Mesenchymal stem cell (in vitro differentiated cells and primary cell): Measurements from ENCODE around the gene PCDHGA12.

ENCODE experiments used
- DNase-seq: peaks from one replicate; pipeline ENCODE4 v3.0.0-alpha.2; 2013
- H2AFZ ChIP-seq: one replicate; pipeline ENCODE4 v1.6.1; 2013; ENCODE audit warnings: low read depth, mild to moderate bottlenecking, control low read depth, inconsistent platforms, low read length, moderate library complexity
- H2AK5ac ChIP-seq: 2 replicates; pipeline ENCODE4 v1.6.1; 2013; ENCODE audit warnings: low read length, moderate library complexity, mild to moderate bottlenecking, inconsistent platforms; ENCODE audit not compliant: severe bottlenecking
- H2BK120ac ChIP-seq: one replicate; pipeline ENCODE4 v1.6.1; 2013; ENCODE audit warnings: low read depth, mild to moderate bottlenecking, inconsistent platforms, low read length, moderate library complexity
- H2BK12ac ChIP-seq, 2 experiments: one replicate each; pipeline ENCODE4 v1.6.1; 2013; ENCODE audit warnings: inconsistent platforms in 2 of 2, low read length in 2 of 2, mild to moderate bottlenecking in 2 of 2, moderate library complexity in 2 of 2, control low read depth in 1 of 2
- H2BK15ac ChIP-seq: one replicate; pipeline ENCODE4 v1.6.1; 2013; ENCODE audit warnings: mild to moderate bottlenecking, low read depth, inconsistent platforms; ENCODE audit not compliant: poor library complexity, severe bottlenecking
- H2BK5ac ChIP-seq: 2 replicates; pipeline ENCODE4 v1.6.1; 2013; ENCODE audit warnings: low read depth, mild to moderate bottlenecking, low read length, control low read depth, inconsistent platforms; ENCODE audit not compliant: poor library complexity, severe bottlenecking
- H3K14ac ChIP-seq, 2 experiments: one replicate each; pipeline ENCODE4 v1.6.1; 2013; ENCODE audit warnings: inconsistent platforms in 2 of 2, low read length in 2 of 2, control low read depth in 1 of 2, mild to moderate bottlenecking in 1 of 2, moderate library complexity in 1 of 2
- H3K18ac ChIP-seq, 2 experiments: one replicate each; pipeline ENCODE4 v1.6.1; 2013; ENCODE audit warnings: inconsistent platforms in 2 of 2, low read length in 2 of 2, control low read depth in 1 of 2, low read depth in 1 of 2, mild to moderate bottlenecking in 1 of 2
- H3K23ac ChIP-seq, 2 experiments: one replicate each; pipeline ENCODE4 v1.6.1; 2013; ENCODE audit warnings: inconsistent platforms in 2 of 2, low read length in 2 of 2, mild to moderate bottlenecking in 2 of 2, moderate library complexity in 2 of 2, control low read depth in 1 of 2
- H3K27ac ChIP-seq: 2 replicates; pipeline ENCODE4 v1.5.1; 2013; ENCODE audit warnings: mild to moderate bottlenecking, moderate library complexity, low read length, control low read depth, inconsistent platforms; ENCODE audit not compliant: poor library complexity, severe bottlenecking
- H3K27me3 ChIP-seq, 2 experiments: 2 replicates each; pipeline versions ENCODE4 v1.6.1 to v1.7.0; 2013; ENCODE audit warnings: low read length in 2 of 2, mild to moderate bottlenecking in 2 of 2, moderate library complexity in 2 of 2, control low read depth in 1 of 2, inconsistent platforms in 1 of 2; ENCODE audit not compliant: control insufficient read depth in 1 of 2, insufficient read depth in 1 of 2
- H3K36me3 ChIP-seq, 2 experiments: 2 replicates each; pipeline versions ENCODE4 v1.6.1 to v1.7.0; 2013; ENCODE audit warnings: low read length in 2 of 2, control low read depth in 1 of 2, inconsistent platforms in 1 of 2, low read depth in 1 of 2, mild to moderate bottlenecking in 1 of 2; ENCODE audit not compliant: insufficient read depth in 2 of 2, control insufficient read depth in 1 of 2
- H3K4ac ChIP-seq, 2 experiments: one replicate each; pipeline ENCODE4 v1.6.1; 2013; ENCODE audit warnings: inconsistent platforms in 2 of 2, low read length in 2 of 2, mild to moderate bottlenecking in 2 of 2, moderate library complexity in 2 of 2, control low read depth in 1 of 2, low read depth in 1 of 2
- H3K4me1 ChIP-seq: 2 replicates; pipeline ENCODE4 v1.6.1; 2013; ENCODE audit warnings: low read depth, low read length, control low read depth; ENCODE audit not compliant: control insufficient read depth, insufficient read depth
- H3K4me2 ChIP-seq: 2 replicates; pipeline ENCODE4 v1.6.1; 2013; ENCODE audit warnings: low read length, mild to moderate bottlenecking, inconsistent platforms; ENCODE audit not compliant: poor library complexity, severe bottlenecking
- H3K4me3 ChIP-seq, 2 experiments: 2 replicates each; pipeline versions ENCODE4 v1.5.1 to v1.7.0; 2013; ENCODE audit warnings: low read length in 2 of 2, mild to moderate bottlenecking in 2 of 2, control low read depth in 1 of 2, low read depth in 1 of 2; ENCODE audit not compliant: insufficient read depth in 1 of 2
- H3K79me1 ChIP-seq: replicated peaks from 2 replicates; pipeline ENCODE4 v1.6.1; 2013; ENCODE audit warnings: mild to moderate bottlenecking, control low read depth, low read length, inconsistent platforms; ENCODE audit not compliant: poor library complexity, severe bottlenecking
- H3K9ac ChIP-seq: 2 replicates; pipeline ENCODE4 v1.7.0; 2013; ENCODE audit warnings: mild to moderate bottlenecking, low read length, moderate library complexity
- H3K9me3 ChIP-seq: 2 replicates; pipeline ENCODE4 v1.7.0; 2013; ENCODE audit warnings: mild to moderate bottlenecking, low read length; ENCODE audit not compliant: control insufficient read depth
- H4K8ac ChIP-seq: one replicate; pipeline ENCODE4 v1.6.1; 2013; ENCODE audit warnings: inconsistent platforms, mild to moderate bottlenecking, low read length, moderate library complexity
- H4K91ac ChIP-seq: one replicate; pipeline ENCODE4 v1.6.1; 2013; ENCODE audit warnings: mild to moderate bottlenecking, low read length, inconsistent platforms
- WGBS: methylation state at CpG from one replicate; pipeline ENCODE4 v1.1.7; 2013; ENCODE audit warnings: mixed read lengths; 5-methylcytosine and 5-hydroxymethylcytosine counted together

The PCDHGA12 gene

DNA sequence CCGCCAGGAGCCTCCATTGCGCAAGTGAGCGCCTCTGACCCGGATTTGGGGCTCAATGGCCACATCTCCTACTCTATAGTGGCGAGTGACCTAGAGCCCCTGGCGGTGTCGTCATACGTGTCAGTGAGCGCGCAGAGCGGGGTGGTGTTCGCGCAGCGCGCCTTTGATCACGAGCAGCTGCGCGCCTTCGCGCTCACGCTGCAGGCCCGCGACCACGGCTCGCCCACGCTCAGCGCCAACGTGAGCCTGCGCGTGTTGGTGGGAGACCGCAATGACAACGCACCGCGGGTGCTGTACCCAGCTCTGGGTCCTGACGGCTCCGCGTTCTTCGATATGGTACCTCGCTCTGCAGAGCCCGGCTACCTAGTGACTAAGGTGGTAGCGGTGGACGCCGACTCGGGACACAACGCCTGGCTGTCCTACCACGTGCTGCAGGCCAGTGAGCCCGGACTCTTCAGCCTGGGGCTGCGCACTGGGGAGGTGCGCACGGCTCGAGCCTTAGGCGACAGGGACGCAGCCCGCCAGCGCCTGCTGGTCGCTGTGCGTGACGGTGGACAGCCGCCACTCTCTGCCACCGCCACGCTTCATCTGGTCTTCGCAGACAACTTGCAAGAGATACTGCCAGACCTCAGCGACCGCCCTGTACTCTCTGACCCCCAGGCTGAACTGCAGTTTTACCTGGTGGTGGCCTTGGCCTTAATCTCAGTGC is 20.6 kb upstream of the PCDHGA12 start:
- H2BK15ac ChIP-seq: no peak overlapping the region
- no peak overlapping the region for H4K8ac ChIP-seq
- H3K9me3 ChIP-seq: peaks cover 26% of the 10 kb centered on the region
- no peak overlapping the region for H2AK5ac ChIP-seq
- no peak overlapping the region for H2AFZ ChIP-seq
- H3K4ac ChIP-seq: no peak overlapping the region
- no peak overlapping the region for H2BK5ac ChIP-seq
- peak overlapping the region in 1 of 2 experiments; percentile 3 for H2BK12ac ChIP-seq
- 99% methylated on average over 64 of the region's 64 CpGs for WGBS
- no peak overlapping the region for H3K4me2 ChIP-seq
- no peak overlapping the region for H3K9ac ChIP-seq
- H3K4me1 ChIP-seq: peaks cover 2% of the 10 kb centered on the region
- peak overlapping the region; percentile 20 to 35 for H3K4me3 ChIP-seq
- H4K91ac ChIP-seq: peak overlapping the region; percentile 16
- H3K18ac ChIP-seq: no peak overlapping the region
- peak overlapping the region in 1 of 2 experiments; percentile 81 for H3K14ac ChIP-seq
- no peak overlapping the region for H3K27ac ChIP-seq
- no peak overlapping the region for H3K23ac ChIP-seq
- DNase-seq: no peak
- peaks cover 0 to 17% of the 10 kb centered on the region in 2 experiments for H3K27me3 ChIP-seq
- H2BK120ac ChIP-seq: no peak overlapping the region
- peaks cover 0 to 32% of the 10 kb centered on the region in 2 experiments for H3K36me3 ChIP-seq
- H3K79me1 ChIP-seq: peaks cover 32% of the 10 kb centered on the region

GRCh38 chr5:141411575-141411974 is 18.7 kb upstream of the PCDHGA12 start:
- Histone ChIP-seq H3K79me1 (peaks cover 34% of the 10 kb centered on the region), H3K23ac (no peak overlapping the region), H2BK5ac (no peak overlapping the region), H3K36me3 (peaks cover 0 to 38% of the 10 kb centered on the region in 2 experiments), H3K4me3 (no peak overlapping the region), H3K4me1 (peaks cover 2% of the 10 kb centered on the region), H3K9ac (no peak overlapping the region), H3K27me3 (peaks cover 0 to 17% of the 10 kb centered on the region in 2 experiments), H3K18ac (no peak overlapping the region), H3K14ac (no peak overlapping the region), H2AFZ (no peak overlapping the region), H2BK12ac (no peak overlapping the region), H2BK15ac (no peak overlapping the region), H4K8ac (no peak overlapping the region), H2AK5ac (no peak overlapping the region), H3K4me2 (no peak overlapping the region), H3K4ac (no peak overlapping the region), H3K9me3 (peaks cover 22% of the 10 kb centered on the region), H2BK120ac (no peak overlapping the region), H3K27ac (no peak overlapping the region), H4K91ac (no peak overlapping the region)
- 95% methylated on average over 3 of the region's 3 CpGs for WGBS
- DNase-seq: peak; percentile 4

GRCh38 chr5:141412854-141413539 is 17.3 kb upstream of the PCDHGA12 start, which contains the start of gene PCDHGA10:
Gene PCDHGA10, plus strand, starts transcription at chr5:141412987. Its CDS starts 189 bp downstream, at chr5:141413176.
- Histone ChIP-seq H3K4me3 (peak within 1 kb of the TSS; percentile 18 to 87), H3K14ac (no peak within 1 kb of the TSS), H2BK120ac (no peak within 1 kb of the TSS), H3K23ac (no peak within 1 kb of the TSS), H2BK5ac (no peak within 1 kb of the TSS), H2AK5ac (no peak within 1 kb of the TSS), H3K9ac (peak within 1 kb of the TSS; percentile 85), H3K4me1 (peaks cover 2% of the 10 kb centered on the region), H3K9me3 (peaks cover 16% of the 10 kb centered on the region), H2BK15ac (no peak within 1 kb of the TSS), H2BK12ac (no peak within 1 kb of the TSS), H3K18ac (no peak within 1 kb of the TSS), H2AFZ (no peak within 1 kb of the TSS), H4K91ac (no peak within 1 kb of the TSS), H3K79me1 (peaks cover 34% of the 10 kb centered on the region), H3K36me3 (peaks cover 0 to 36% of the 10 kb centered on the region in 2 experiments), H3K4me2 (no peak within 1 kb of the TSS), H3K27ac (no peak within 1 kb of the TSS), H4K8ac (no peak within 1 kb of the TSS), H3K27me3 (peaks cover 0 to 17% of the 10 kb centered on the region in 2 experiments), H3K4ac (no peak within 1 kb of the TSS)
- 80% methylated on average over 31 of the region's 31 CpGs for WGBS
- DNase-seq: peak; percentile 77

- no peak overlapping the region for H2AFZ ChIP-seq
Observed at GRCh38 chr5:141413540-141414069, 16.7 kb upstream of the PCDHGA12 start.

More at GRCh38 chr5:141413540-141414069, 16.7 kb upstream of the PCDHGA12 start:
- H2AK5ac ChIP-seq: no peak overlapping the region
- H3K18ac ChIP-seq: no peak overlapping the region
- no peak overlapping the region for H4K91ac ChIP-seq
- H3K9me3 ChIP-seq: peaks cover 13% of the 10 kb centered on the region
- no peak overlapping the region for H3K27ac ChIP-seq
- no peak overlapping the region for H4K8ac ChIP-seq
- DNase-seq: peak; percentile 12
- no peak overlapping the region for H3K4ac ChIP-seq
- H3K9ac ChIP-seq: peak overlapping the region; percentile 85
- no peak overlapping the region for H3K23ac ChIP-seq
- H2BK5ac ChIP-seq: no peak overlapping the region
- 77% methylated on average over 23 of the region's 25 CpGs for WGBS
- H2BK12ac ChIP-seq: no peak overlapping the region
- peak overlapping the region in 1 of 2 experiments; percentile 87 for H3K4me3 ChIP-seq
- H2BK120ac ChIP-seq: no peak overlapping the region
- H3K4me1 ChIP-seq: peaks cover 4% of the 10 kb centered on the region
- H3K14ac ChIP-seq: no peak overlapping the region
- H3K27me3 ChIP-seq: peaks cover 0 to 16% of the 10 kb centered on the region in 2 experiments
- no peak overlapping the region for H2BK15ac ChIP-seq
- no peak overlapping the region for H3K4me2 ChIP-seq
- H3K79me1 ChIP-seq: peaks cover 37% of the 10 kb centered on the region
- peaks cover 0 to 37% of the 10 kb centered on the region in 2 experiments for H3K36me3 ChIP-seq
